ENCODE measurements around the gene NEDD4. TPM values are rescaled to one million over a fixed set of nuclear protein-coding genes. Genes with fewer than 3 reads are reported as not detected.
A peak's percentile ranks its signal among the peaks of the same experiment; 100 is the strongest.
"Not testable (repeated sequence)": the region's sequence is repeated elsewhere in the genome, so short reads cannot be mapped to it uniquely, and the experiment has no call there.

NEDD4 gene
- total RNA-seq, 1 donor, result 45.3 TPM

- TF ChIP-seq, protein P1, sequence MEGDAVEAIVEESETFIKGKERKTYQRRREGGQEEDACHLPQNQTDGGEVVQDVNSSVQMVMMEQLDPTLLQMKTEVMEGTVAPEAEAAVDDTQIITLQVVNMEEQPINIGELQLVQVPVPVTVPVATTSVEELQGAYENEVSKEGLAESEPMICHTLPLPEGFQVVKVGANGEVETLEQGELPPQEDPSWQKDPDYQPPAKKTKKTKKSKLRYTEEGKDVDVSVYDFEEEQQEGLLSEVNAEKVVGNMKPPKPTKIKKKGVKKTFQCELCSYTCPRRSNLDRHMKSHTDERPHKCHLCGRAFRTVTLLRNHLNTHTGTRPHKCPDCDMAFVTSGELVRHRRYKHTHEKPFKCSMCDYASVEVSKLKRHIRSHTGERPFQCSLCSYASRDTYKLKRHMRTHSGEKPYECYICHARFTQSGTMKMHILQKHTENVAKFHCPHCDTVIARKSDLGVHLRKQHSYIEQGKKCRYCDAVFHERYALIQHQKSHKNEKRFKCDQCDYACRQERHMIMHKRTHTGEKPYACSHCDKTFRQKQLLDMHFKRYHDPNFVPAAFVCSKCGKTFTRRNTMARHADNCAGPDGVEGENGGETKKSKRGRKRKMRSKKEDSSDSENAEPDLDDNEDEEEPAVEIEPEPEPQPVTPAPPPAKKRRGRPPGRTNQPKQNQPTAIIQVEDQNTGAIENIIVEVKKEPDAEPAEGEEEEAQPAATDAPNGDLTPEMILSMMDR (IDR thresholded peaks at IDR 0.05; ENCODE audit: insufficient read depth, low read depth, low read length), result peak; percentile 89
- peak; percentile 95 for DNase-seq (ENCODE audit: low read depth)
- no peak overlapping the region for H3K4me3 ChIP-seq (ENCODE audit: low read depth, low read length)
Observed at GRCh38 chr15:55846116-55846707, 147.2 kb downstream of the NEDD4 start.

- H3K4me3 ChIP-seq (ENCODE audit: low read depth, low read length); DNase-seq (ENCODE audit: low read depth): not testable (repeated sequence)
Observed at GRCh38 chr15:55842897-55843296, 150.5 kb downstream of the NEDD4 start.

DNA sequence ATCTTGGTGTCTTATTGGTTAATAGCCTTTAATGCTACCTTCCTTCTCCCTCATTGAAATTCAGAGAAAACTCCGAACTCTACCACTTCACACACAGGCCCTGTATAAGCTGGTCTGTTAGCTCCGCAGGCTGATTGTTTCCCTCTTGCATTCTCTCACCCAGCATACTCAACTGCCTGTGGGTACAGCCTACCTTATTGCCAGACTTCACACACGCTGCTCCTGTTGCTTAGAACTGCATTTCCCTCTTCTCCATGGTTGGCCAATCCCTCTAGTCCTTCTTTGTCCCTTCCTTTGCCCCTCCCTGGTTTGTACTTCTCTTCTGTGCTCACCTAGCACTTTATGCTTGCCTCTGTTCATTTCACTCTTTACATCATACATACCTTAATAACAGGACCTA is 157.5 kb downstream of the NEDD4 start:
- TF ChIP-seq, protein P1 (IDR thresholded peaks at IDR 0.05; ENCODE audit: insufficient read depth, low read depth, low read length), result no peak
- DNase-seq (ENCODE audit: low read depth), result no peak

DNA sequence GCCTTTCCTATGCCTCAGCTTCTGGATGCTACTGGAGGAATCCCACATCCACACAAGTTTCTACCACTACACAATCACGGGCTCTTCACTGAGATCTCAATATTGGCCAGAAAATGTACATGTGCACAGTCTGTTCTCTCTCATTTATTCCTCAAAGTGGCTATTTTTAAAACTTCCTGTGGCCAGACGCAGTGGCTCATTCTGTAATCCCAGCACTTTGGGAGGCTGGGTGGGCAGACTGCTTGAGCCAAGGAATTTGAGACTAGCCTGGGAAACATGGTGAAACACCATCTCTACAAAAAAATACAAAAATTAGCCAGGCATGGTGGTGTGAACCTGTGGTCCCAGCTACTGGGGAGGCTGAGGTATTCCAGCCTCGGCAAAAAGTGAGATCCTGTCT is 159.1 kb downstream of the NEDD4 start:
- DNase-seq (ENCODE audit: low read depth), result peak; percentile 17
- TF ChIP-seq, protein P1 (IDR thresholded peaks at IDR 0.05; ENCODE audit: insufficient read depth, low read depth, low read length), result no peak
- no peak overlapping the region for H3K4me3 ChIP-seq (ENCODE audit: low read depth, low read length)

More for the DNA sequence above, 157.5 kb downstream of the NEDD4 start:
- no peak overlapping the region for H3K4me3 ChIP-seq (ENCODE audit: low read depth, low read length)

- no peak overlapping the region for H3K4me3 ChIP-seq (ENCODE audit: low read depth, low read length)
- peak; percentile 8 for DNase-seq (ENCODE audit: low read depth)
- TF ChIP-seq, protein P1 (IDR thresholded peaks at IDR 0.05; ENCODE audit: insufficient read depth, low read depth, low read length), result no peak
Observed at GRCh38 chr15:55829826-55830225, 163.6 kb downstream of the NEDD4 start.

DNA sequence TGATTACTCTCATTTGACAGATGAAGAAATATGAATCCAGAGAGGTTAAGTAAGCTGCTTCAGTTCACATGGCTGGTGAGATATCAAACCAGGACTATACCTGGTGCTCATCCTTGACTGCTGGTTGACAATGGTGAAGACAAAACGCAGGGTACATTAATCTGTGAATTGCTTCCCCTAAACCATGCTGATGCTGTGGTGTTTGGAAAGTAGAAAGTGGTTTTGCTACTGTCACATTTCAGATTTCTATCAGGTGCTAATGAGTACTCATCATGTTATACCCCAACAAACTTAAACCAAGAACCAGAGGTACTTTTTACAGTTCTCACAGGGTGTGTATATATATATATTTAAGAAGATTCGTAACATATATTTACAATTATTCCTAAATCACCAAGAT is 165.5 kb downstream of the NEDD4 start:
- TF ChIP-seq, protein P1 (IDR thresholded peaks at IDR 0.05; ENCODE audit: insufficient read depth, low read depth, low read length), result no peak
- DNase-seq (ENCODE audit: low read depth), result no peak
- no peak overlapping the region for H3K4me3 ChIP-seq (ENCODE audit: low read depth, low read length)

DNA sequence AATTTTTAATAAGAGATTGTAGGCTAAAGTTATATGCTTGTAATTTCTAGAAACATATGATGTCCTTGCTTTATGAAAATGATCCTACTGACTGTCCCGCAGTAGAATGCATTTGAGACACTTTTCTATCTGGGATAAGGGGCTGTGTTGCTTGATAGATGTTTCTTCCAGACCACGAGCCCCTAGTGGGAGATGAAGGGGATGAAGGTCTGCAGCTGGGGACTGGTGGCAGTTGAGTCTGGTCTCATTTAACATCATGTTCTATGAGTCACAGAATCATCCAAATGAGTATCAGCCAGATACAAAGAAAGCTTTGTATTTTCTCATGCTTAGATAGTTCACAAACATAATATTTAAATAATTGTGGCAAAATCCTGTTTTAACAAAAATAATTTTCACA is 166.2 kb downstream of the NEDD4 start:
- no peak overlapping the region for H3K4me3 ChIP-seq (ENCODE audit: low read depth, low read length)
- no peak for DNase-seq (ENCODE audit: low read depth)
- TF ChIP-seq, protein P1 (IDR thresholded peaks at IDR 0.05; ENCODE audit: insufficient read depth, low read depth, low read length), result no peak

Data from fibroblast of villous mesenchyme (primary cell).